ENCODE data around the gene DCDC2.

The DCDC2 gene

DNA sequence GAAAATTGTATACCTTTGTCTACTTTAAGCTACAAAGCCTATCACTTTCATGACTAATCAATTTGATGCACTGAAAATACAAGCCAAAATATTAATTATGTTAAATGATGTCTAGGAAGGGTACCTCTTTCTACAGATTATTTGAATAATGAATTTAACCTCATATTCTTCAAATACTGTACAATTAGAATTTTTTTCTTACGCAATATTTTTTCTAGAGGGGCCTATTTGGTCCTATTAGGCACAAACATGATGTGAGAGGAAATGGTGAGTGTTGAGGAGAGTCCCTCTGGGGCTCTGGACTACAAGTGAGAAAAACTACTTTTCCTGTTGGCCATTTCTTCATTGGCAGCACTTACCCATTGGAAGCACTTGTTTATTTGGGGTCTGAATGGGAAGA is 5.4 kb downstream of the DCDC2 start:
- TF ChIP-seq, protein P1, sequence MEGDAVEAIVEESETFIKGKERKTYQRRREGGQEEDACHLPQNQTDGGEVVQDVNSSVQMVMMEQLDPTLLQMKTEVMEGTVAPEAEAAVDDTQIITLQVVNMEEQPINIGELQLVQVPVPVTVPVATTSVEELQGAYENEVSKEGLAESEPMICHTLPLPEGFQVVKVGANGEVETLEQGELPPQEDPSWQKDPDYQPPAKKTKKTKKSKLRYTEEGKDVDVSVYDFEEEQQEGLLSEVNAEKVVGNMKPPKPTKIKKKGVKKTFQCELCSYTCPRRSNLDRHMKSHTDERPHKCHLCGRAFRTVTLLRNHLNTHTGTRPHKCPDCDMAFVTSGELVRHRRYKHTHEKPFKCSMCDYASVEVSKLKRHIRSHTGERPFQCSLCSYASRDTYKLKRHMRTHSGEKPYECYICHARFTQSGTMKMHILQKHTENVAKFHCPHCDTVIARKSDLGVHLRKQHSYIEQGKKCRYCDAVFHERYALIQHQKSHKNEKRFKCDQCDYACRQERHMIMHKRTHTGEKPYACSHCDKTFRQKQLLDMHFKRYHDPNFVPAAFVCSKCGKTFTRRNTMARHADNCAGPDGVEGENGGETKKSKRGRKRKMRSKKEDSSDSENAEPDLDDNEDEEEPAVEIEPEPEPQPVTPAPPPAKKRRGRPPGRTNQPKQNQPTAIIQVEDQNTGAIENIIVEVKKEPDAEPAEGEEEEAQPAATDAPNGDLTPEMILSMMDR (IDR thresholded peaks at IDR 0.05; ENCODE audit: low read depth, low read length) = no peak
- no peak for DNase-seq (ENCODE audit: extremely low read depth, low read depth)

DNA sequence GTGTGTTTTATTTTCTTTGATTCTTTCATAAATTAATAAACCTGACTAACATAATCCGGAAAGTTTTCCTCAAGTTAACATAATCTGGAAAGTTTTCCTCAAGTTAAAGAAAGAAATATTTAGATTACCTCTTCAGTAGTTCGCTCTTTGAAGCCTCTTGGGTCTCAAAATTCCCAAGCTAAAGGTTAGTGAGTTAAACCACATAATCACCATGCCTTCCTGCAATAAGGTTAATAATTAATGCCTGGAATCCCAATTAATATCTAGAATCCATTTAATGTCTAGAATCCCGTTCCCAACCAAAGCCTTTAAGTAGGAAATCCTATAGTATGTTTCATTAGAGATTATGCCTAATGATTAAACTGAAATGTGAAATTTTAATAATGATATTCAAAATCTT is 12.9 kb downstream of the DCDC2 start:
- TF ChIP-seq, protein P1 (IDR thresholded peaks at IDR 0.05; ENCODE audit: low read depth, low read length) = no peak
- DNase-seq (ENCODE audit: extremely low read depth, low read depth) = no peak

DNA sequence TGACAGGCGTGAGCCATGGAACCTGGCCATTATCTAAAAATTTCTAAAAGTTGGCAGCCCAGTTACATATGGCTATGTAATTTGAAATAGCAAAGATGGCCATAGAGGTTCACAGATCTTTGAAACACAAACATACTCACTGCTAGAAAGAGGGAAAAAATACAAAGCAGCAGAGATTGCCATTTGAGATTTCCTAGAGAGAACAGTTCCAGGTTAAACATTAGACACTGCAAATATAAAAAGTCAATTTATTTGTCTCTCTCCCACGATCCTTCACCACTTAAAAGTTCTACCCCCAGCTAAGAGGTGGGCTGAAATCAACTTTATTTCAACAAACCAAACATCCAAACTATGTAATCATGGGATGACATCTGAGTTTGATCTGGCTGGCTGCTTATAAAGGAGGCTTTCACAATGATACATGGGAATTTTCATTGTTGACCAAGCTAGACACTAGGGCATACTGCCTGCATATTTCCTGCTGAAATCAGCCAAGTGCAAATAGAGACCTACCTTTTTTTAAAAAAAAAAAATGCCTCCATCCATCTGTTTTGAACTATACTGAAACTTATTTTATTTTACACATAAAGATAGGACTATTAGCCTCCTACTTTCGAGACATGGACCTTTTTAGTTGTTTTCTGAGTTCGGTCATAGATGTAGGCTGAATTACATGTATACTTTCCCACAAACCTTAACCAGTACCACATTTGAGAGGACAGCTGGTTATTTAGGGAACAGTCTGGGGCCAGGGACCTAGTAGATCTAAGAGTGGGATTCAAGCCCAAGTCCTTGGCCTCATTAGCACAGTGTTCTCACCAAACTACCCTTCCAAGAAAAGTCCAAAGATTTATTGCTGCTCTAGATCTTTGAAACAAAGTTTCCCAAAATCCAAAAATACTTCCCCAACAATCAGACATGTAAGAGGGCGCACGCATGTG is 16.6 kb downstream of the DCDC2 start:
- no peak for DNase-seq (ENCODE audit: extremely low read depth, low read depth)
- TF ChIP-seq, protein P1 (IDR thresholded peaks at IDR 0.05; ENCODE audit: low read depth, low read length) = no peak

DNA sequence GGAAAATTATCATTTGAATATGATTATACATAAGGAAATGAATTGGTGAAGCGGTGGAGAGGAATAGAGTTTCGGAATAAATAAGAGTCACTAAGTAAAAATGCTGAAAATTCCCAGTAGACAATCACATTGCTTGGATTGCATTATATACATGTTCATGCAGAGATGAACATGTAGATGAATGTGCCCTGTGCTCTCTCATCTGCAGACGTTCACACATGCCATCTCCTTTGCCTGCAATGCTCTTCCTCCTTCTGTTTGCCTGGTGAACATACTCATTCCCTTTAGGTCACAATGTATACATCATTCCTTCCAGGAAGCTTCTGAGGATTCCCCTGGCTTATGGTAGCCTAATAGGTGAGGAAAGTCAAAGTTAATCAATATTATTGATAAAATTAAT is 17.9 kb downstream of the DCDC2 start:
- TF ChIP-seq, protein P1 (IDR thresholded peaks at IDR 0.05; ENCODE audit: low read depth, low read length) = no peak
- DNase-seq (ENCODE audit: extremely low read depth, low read depth) = no peak

DNA sequence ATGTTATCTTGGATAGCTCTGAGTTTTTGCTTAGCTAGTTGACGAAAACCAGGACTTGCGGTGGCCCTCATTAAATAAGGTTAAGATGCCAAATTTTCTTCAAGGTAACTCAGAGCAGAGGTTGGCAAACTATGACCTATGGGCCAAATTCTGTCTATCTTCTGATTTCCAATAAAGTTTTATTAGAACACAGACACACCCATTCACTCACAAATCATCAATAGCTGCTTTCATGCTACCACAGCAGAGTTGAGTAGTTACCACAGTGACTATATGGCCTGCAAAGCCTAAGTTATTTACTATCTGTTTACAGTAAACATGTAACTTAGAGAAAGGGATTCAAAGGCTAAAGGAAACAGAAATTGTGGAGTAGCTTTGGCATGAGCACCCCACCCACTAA is 23.6 kb downstream of the DCDC2 start:
- TF ChIP-seq, protein P1 (IDR thresholded peaks at IDR 0.05; ENCODE audit: low read depth, low read length) = no peak
- DNase-seq (ENCODE audit: extremely low read depth, low read depth) = no peak

- TF ChIP-seq, protein P1 (IDR thresholded peaks at IDR 0.05; ENCODE audit: low read depth, low read length) = no peak
- DNase-seq (ENCODE audit: extremely low read depth, low read depth) = no peak
These were observed 25.5 kb downstream of the DCDC2 start for GRCh38 chr6:24332317-24332716.

DNA sequence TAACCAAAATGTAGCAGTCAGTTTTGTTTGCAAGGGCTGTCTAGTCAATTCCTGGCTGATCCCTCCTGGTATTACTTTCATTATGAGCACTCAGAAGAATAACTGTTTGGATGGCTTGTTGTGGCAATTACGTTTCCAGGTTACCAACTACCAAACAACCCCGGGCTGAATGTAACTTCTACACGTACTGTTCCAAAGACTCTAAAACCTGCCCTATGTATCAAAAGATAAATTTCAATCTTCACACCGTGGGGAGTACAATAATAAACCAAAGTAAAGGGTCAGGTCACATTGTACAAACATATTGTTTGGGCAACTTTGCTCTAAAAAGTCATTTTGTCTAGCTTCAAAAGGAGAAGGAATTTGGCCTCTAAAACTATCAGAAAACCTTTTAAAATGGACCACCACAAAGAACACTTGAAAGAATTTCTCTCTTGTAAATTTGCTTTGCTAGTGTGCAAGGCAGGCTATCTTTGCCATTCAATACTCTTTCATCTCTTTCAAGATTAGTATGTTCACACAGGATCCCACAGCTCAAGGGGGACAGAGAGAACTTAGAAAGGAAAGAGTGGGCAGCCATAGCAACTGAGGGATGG is 27.6 kb downstream of the DCDC2 start:
- no peak for DNase-seq (ENCODE audit: extremely low read depth, low read depth)
- TF ChIP-seq, protein P1 (IDR thresholded peaks at IDR 0.05; ENCODE audit: low read depth, low read length) = no peak
